HG03378 (cell line): ENCODE measurements around the gene ADK.

ENCODE experiments used
- ATAC-seq: cut with Tn5 transposase; IDR thresholded peaks from one replicate; pipeline ENCODE4 v1.9.1; 2021; ENCODE audit warnings: mild to moderate bottlenecking, moderate library complexity; ENCODE audit not compliant: unreplicated experiment

ADK gene

GRCh38 chr10:74755273-74755672 is 604.3 kb downstream of the ADK start:
- no peak for ATAC-seq
